HL-60 (cell line): ENCODE results near the gene KCNK17.

Source experiments
- DNase-seq, 2 experiments: peaks; one replicate each; pipeline ENCODE4 v3.0.0-alpha.2; 2010 to 2020; ENCODE audit warnings: low read depth in 1 of 2, low spot score in 1 of 2
- H3K27ac ChIP-seq: fragments of 250-450 bp; sonication (Bioruptor Pico); replicated peaks from 2 replicates; pipeline ENCODE4 v1.5.1; 2020; ENCODE audit warnings: mild to moderate bottlenecking, moderate library complexity
- H3K27me3 ChIP-seq: fragments of 250-450 bp; sonication (Bioruptor Pico); 2 replicates; pipeline ENCODE4 v1.5.1; 2021; ENCODE audit warnings: mild to moderate bottlenecking, moderate library complexity; ENCODE audit not compliant: insufficient read depth, poor library complexity, severe bottlenecking
- H3K4me3 ChIP-seq: replicated peaks from 2 replicates; pipeline ENCODE4 v1.5.1; 2011; ENCODE audit warnings: mild to moderate bottlenecking, control low read depth, low read length; ENCODE audit not compliant: insufficient read depth
- CTCF ChIP-seq: IDR thresholded peaks from one replicate; pipeline ENCODE4 v1.5.1; 2011; ENCODE audit warnings: low read length, control low read depth, inconsistent platforms; ENCODE audit not compliant: insufficient read depth
- GABPA ChIP-seq: IDR thresholded peaks from 2 replicates; pipeline ENCODE4 v1.6.1; 2012; ENCODE audit warnings: low read depth
- POLR2AphosphoS5 ChIP-seq: IDR thresholded peaks from 2 replicates; pipeline ENCODE4 v1.6.1; 2012; ENCODE audit warnings: low read depth
- REST ChIP-seq: IDR thresholded peaks from 2 replicates; pipeline ENCODE4 v1.6.1; 2012; ENCODE audit warnings: low read depth; ENCODE audit not compliant: insufficient replicate concordance
- SPI1 ChIP-seq: IDR thresholded peaks from 2 replicates; pipeline ENCODE4 v1.6.1; 2012; ENCODE audit warnings: low read depth, mild to moderate bottlenecking, borderline replicate concordance

Gene KCNK17

GRCh38 chr6:39292637-39293036 is 21.6 kb downstream of the KCNK17 start:
- TF ChIP-seq GABPA (no peak), SPI1 (no peak), REST (no peak), POLR2AphosphoS5 (no peak), CTCF (no peak)
- DNase-seq: no peak
- Histone ChIP-seq H3K27me3 (no peaks in the 10 kb centered on the region), H3K4me3 (no peak overlapping the region), H3K27ac (no peak overlapping the region)

GRCh38 chr6:39289490-39289889 is 24.7 kb downstream of the KCNK17 start:
- Histone ChIP-seq H3K27ac (no peak overlapping the region), H3K27me3 (no peaks in the 10 kb centered on the region), H3K4me3 (no peak overlapping the region)
- no peak for TF ChIP-seq REST
- TF ChIP-seq POLR2AphosphoS5: no peak
- no peak for TF ChIP-seq GABPA
- TF ChIP-seq SPI1: no peak
- TF ChIP-seq CTCF: no peak
- no peak for DNase-seq

- H3K27me3 ChIP-seq: no peaks in the 10 kb centered on the region
These were observed 26.6 kb downstream of the KCNK17 start for GRCh38 chr6:39287601-39288000.

More at GRCh38 chr6:39287601-39288000, 26.6 kb downstream of the KCNK17 start:
- TF ChIP-seq POLR2AphosphoS5 (no peak), CTCF (no peak), GABPA (no peak), SPI1 (no peak), REST (no peak)
- H3K27ac ChIP-seq: no peak overlapping the region
- no peak for DNase-seq
- no peak overlapping the region for H3K4me3 ChIP-seq
